NCI-H128 (cell line): ENCODE results near the gene ADCY2.
"Not testable (repeated sequence)": the region's sequence is repeated elsewhere in the genome, so short reads cannot be mapped to it uniquely, and the experiment has no call there.

Experiments used
- DNase-seq: peaks from one replicate; lab custom pipeline; 2025; ENCODE audit not compliant: unreplicated experiment; lab: John Stamatoyannopoulos, UW

The ADCY2 gene

DNA sequence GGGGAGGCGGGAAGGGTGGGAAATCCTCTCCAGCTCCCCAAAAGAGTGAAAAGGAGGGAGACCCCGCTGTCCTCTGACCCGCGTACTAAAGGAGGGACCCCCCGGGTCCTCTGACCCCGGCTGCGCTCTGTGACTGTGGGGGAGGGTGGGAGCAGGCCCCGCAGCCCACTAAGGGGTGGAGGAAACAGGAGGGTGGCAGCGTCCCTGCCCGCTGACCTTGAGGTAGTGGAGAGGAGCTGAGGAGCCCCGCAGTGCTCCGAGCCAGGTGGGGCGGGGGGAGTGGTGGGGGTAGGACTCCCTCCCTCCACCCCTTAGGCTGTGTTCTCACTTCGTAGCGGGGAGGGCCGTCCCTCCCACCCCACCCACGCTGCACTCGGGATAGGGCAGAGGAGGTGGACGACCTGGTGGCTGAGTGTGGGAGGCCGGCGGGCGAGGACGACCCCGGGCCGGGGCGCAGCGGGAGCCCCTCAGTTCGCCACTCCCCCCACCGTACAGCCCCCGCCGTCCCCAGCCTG is 449 bp upstream of the ADCY2 start:
- DNase-seq: no peak

DNA sequence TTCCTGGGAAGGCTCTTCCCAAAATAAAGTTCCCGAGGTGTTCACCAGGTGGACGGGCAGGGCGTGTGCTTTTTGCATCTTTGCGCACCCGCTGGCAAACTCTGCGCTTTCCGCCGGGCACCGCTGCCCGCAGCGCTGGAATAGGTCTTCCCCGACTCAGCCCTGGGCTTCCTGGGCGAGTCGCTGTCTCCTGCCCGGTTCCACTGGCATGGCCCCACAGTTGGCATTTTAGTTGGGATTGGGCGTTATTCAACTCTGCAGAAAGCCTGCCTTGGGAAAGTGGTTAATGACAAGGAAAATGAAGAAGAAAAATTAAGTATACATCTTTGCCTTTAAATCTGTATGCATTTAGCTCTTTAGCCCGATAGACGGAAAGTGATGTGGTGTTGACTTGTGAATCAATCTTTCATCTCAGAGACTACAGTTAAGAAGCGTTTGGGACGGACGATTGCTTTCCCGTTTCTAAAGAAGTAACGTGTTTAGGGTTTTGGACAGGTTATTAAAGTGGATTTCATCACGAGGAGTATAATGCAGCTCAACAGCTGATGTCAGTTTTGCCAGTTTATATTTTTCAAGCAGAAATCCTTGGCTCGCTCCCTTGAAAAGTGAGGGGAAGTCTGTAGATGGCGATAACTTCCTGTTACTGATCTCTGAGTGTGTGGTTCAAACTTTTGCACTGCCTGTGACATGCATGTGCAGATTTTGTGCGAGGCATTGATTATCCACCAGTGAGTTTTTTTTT is 946 bp downstream of the ADCY2 start:
- peak; percentile 46 for DNase-seq

DNA sequence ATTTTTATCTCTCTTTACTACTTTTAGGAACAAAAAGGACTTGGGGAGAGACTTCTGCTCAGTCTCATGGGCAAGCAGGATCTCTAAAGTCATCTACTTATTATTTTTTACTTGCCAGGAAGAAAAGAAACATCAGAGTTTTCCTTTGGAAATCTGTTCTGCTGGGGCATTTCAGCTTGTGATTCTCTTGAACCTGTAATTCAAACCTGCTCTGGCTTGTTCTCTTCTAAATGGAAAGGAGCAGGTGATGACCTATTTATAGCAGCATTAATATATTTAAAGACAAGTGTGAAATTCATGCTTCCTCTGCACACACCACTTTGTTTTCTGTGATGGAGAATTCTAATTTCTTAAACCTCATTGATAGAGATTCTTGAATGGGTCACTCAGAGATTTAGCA is 2.0 kb downstream of the ADCY2 start:
- DNase-seq: no peak

DNA sequence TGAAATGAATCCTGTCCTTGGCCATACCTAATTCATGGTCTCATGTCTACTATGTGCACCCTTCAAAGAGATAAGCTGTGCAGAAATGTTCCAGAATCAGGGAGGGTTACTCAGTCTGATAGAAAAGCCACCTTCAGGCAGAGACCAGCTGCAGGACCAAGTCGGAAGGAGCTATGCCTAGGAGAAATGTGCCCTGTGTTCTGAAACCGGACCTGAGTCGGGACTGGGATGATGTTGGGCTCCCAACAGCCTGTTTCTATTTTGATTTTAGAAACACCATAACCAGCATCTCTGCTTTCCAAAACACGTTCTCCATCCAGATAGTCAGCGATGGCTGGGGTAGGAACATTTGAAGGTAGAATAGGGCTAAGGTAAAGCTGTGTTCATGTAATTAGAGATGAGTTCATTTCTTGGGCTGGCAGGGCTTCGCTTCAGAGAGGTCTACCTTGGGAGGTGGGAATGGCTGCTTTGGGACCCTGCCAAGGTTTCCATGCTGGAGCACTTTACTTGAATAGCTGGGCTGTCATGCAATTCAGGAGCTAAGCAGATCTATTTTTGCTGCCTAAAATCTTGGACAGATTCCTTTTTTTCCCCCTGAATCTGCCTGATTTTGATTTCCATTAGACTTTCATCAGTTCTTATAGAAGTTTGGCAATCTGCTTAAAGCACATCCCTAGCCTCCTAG is 2.8 kb downstream of the ADCY2 start:
- peak; percentile 54 for DNase-seq

DNA sequence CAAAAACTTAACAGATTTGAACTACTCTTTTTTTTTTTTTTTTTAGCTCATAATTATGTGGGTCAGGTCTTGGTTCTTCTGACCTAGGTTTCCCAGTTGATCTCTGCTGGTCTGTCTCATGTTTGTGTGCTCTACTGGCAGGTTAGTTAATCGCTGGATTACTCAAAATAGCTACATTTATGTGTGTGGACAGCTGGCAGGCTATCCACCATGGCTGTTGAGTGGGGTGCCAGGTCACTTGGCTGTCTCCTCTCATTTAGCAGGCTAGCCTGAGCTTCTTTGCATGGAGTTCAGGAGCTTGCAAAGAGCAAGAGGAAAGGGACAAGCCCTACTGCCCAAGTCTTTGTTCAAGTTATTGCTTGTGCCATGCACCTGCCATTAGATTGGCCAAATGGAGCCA is 9.3 kb downstream of the ADCY2 start:
- no peak for DNase-seq

DNA sequence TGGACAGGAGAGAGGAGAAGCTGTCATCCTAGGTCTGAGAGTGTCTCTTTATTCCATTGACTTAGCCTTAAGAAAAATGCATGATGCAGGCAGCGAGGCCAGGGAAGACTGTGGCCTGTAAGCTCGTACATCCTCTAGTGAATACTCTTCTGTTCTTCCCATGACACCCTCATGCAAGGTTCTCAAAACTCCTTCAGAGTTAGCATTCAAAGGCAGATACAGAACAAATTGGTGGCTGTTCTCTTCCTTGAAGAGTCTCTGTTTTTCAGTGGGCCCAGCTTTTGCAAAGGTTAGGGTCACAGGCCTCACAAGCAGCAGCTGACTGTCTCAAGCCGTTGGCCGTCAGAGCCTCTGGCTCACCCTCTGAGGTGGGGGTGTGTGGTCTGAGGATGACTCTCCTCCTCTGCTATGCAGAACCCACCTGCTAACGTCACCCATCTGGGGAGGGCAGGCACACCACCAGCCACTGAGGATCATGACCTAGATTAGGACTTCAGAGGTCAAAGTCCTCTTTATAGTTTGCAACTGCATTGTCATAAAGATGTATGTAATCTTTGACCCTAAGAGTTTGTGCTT is 15.1 kb downstream of the ADCY2 start:
- DNase-seq: no peak

DNA sequence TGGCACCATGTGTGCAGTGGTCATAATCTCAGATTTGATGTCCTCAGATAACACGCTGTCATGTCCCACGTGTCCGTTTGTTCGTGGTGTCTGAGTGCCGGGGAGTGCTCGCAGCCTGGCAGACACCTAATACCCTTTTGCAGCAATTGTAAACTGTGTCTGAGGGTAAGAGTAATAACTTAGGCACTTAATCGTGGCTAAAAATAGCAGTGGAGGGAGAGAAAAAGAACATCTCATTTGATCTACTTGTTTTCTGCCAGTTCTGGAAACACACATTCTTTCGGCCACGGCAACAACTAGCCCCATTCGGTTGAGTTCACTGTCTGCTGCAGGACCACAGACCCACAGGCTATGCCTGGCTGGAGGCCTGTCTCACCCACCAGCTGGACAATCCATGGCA is 16.5 kb downstream of the ADCY2 start:
- DNase-seq: peak; percentile 51

DNA sequence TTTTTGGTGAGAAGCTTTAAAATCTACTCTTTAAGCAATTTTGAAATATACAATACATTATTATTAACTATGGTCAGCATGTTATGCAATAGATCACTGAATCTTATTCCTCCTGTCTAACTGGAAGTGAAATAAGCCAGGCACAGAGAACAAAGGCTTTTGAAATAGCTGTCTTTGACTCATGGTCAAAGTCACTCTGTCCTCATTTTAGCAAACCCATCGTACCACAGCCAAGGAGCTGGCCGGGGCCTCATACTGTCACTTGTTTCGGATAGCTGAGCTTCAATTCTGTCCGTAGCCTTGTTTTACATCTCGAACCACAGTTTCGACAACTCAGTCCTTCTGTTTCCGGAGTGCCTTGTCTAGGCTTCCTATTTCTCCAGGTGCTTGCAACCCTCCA is 19.2 kb downstream of the ADCY2 start:
- no peak for DNase-seq

DNA sequence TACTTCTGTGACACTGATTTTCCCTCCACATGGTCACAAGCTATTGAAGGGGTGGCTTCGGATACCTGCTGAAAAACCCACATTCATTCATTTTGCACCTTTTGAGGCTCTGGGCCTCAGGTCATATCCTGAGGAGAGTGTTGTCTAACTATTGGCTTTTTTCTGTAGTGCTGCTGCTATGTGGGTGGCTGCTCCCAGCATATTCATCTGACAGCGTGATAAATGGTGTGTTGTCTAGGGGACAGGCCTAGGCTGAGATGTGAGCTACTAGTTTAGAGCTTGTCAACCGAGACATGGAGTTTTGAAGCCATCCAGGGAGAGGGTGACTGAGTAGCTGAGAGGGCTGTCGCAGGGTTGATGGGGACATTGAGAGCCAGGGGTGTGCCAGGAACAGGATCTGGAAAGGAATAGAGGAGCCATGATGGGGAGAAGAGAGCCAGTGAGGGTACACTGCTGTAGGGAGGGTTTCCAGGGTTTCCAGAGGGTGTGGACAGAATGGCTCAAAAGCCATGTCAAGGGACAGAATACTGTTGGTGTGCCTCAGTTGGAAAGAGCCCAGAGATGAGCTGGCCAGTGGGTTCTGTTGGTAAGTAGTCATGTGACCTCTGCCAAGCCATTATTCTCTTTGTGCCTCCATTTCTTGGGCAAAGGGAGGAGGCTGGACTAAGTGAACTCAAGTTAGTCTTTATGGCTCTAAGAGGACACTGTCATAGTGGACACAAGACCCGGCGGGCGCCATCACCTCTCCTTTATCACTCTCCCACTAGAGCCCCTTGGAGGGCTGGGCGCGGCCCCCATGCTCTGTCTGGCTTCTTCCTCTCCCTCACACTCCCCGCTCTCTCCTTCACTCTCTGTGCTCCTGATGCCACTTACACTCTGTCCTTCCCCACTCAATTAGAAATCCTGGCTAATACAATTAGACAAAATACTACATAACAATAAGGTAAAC is 19.9 kb downstream of the ADCY2 start:
- no peak for DNase-seq

DNA sequence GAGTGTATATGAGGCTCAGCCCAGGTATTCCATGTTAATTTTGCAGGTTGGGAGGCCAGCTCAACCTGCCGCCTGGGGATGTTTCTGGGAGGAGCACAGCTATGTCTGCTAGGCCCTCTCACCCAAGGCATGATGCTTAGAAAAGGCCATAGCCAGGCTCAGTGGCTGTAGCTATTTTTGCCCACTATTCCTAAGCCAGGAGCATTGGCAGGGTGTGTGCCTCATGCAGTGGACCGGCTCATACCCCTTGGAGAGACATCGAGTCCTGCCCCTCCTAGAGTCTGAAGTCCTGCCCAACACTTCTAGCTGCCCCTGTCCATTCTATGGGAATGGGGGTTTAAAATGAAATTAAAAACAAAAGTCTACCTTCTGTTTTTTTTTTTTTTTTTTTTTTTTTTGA is 22.3 kb downstream of the ADCY2 start:
- no peak for DNase-seq

DNA sequence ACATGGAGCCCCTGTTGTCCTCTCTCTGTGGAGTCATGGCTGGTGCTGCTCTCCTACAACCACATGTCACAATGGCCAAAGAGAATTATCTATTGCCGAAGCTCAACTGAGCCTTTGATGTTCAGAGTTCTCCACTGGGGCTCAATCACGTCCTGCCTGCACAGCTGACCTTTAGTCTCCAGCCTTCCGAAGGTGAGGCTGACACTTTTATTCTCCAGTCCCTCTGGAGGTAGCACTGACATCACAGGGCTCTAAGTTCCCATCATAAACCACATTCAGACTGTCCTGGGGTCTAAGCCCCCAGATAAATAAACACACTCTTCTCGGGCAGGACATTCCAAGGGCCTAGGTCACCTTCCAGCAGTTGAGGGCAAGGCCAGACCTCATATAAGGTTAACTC is 23.4 kb downstream of the ADCY2 start:
- DNase-seq: no peak

DNA sequence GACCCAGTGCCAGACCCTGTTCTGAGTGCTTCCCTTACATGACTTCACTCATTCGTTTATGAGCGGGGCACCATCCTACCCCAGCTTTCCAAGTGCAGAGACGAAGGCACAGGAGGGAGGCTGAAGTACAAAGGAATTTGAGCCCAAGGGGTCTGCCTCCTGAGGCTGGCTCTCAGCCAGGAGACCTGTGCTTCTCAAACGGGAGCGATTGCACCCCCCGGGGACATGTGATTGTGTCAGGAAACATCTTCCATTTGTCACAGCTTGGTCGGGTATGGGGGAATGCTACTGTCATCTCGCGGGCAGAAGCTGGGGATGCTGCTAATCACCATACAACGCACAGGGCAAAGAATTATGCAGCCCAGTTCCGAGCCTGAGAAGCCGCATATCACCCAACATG is 23.9 kb downstream of the ADCY2 start:
- DNase-seq: no peak

DNA sequence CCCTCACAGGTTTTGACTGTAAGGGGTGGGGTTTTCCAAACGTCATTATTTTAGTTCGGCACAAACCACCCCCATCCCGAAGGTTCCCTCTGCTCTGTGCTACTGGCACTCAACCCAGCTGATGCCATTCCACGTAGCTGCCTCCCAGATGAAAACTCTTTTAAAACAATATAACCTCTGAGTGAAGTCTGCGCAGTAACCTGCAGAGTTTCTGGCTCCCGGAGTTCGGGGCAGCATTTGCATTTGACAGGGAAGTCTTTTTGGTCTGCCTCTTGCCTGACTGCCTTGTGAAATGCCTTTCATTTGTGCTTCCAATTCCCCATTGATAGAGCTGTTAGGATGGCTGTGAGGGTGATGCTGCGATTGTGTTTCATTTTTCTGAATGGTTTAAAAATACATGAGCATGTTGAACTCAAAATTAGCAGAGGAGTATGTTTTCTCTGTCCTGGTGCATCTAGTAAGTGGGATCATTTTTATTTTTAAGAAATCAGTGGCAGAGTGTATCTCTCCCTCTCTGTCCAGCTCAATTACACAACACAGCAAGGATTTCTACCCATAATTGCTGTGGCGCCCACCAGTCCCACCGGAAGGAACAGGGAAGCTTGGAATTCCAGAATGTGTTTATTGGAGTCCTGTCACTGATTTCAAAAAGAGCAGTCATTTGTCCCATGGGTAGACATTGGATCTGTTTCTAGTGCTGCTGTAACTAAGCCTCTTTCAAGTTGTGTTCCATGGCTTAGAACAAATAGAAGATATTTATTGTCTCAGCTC is 24.8 kb downstream of the ADCY2 start:
- DNase-seq: no peak

DNA sequence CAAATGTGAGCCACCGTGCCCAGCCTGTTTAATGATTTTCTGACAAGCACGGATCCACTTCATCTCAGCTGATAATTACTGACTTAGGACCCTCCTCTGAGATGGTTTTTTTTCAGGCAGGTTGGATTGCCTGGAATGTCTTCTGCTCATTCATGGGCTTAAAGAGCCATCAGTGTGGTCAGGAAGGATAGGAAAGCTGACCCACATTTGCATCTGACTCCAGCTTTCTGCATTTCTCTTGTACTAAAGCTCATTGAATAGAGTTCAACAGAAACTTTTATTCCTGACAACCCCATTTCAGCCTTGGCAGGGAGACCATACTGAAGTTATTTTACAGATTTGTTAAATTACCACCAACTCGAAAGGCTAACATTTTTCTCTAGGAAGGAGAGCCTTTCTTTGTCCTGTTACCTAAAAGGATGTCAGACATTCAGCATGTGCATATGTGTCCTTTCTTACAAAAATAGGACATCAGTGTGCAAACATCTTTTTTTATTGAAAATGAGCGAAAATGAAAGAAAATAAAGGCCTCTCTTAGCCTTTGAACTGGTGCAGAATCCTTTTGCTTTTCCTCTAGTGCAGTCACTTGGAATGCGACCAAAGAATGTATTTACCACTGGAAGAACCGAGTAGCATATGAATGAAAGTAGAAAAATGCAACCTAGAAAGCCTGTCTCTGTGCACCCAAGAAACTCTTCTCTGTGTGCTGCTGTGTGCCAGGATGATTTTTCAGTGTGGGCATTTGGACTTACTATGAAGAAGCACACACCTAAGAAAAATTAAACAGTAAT is 26.6 kb downstream of the ADCY2 start:
- DNase-seq: no peak

DNA sequence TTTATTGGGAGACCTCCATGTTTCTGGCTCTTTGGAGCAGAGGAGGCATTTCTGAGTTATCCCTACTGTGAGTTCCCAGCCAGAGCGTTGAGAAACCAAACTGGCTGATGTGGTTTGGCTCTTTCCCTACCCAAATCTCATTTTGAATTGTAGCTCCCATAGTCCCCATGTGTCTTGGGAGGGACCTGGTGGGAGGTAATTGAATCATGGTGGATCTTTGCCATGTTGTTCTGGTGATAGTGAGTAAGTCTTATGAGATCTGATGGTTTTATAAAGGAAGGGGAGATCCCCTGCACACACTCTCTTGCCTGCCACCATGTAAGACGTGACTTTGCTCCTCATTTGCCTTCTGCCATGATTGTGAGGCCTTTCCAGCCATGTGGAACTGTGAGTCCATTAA is 27.3 kb downstream of the ADCY2 start:
- DNase-seq: not testable (repeated sequence)

DNA sequence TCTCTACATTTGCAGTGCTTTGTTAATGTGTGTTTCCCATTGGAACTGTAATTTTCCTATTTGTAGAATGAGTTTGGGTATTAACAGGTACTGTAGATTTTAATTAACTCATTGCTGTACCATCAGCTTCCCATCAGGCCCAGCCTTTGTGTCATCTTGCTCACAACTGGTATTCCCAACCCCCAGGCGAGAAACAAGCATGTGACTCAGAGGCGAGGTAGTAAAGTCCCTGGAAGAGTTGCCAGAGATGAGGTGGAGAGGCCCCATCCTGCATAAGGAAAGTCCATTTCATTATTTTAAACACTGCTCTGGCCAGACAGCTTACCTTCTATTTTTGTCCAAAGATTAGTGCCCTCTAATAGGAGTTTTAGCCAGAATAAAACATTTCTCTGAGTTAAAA is 29.9 kb downstream of the ADCY2 start:
- no peak for DNase-seq

DNA sequence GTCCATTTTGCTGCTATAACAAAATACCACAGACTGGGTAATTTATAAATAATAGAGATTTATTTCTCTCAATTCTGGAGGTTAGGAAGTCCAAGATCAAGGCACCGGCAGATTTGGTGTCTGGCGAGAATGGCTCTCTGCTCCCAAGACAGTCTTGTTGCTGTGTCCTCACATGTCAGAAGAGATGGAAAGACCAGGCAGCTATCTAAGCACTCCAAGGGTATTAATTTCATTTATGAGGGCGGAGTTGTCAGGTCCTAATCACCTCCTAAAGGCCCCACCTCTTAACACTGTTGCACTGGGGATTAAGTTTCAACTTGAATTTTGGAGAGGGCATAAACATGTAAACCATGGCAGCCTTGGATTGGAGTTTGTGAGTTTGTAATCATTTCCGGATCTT is 30.3 kb downstream of the ADCY2 start:
- DNase-seq: peak; percentile 4

DNA sequence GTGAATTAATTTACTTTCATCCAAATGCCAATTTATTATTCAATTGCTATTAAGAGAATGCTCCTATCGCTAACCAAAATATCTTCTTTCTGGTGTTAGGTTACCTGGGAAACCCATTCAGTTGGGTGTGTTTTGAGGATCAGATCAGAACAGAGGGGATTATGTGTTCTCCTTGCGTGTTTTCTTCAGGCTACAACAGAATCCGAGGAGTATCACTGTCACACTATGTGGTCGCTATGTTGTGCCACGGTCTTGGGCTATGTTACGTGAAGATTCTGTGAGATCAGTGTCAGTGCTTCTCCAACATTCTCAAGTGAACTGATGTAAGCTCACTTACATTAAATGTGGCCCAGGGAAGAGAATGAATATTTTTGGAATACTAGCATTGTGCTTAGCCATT is 39.0 kb downstream of the ADCY2 start:
- DNase-seq: no peak

DNA sequence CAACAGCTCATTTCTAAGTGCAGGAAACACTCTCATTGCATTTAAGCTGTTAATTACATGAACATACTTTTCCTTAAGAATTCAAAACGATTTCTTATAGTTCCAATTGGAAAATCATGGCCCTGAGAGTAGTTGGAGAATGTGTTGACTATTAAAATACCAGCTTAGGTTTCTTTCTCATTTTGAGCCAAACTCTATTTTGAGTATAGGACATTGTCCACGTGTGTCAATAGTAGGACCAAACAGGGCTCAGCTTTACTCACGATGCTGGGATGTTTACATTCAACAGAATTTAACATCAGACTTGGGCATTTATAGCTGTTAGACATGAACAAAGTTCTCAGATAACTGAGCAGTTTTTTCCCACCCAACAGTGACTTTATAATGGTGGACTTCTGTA is 39.6 kb downstream of the ADCY2 start:
- no peak for DNase-seq

DNA sequence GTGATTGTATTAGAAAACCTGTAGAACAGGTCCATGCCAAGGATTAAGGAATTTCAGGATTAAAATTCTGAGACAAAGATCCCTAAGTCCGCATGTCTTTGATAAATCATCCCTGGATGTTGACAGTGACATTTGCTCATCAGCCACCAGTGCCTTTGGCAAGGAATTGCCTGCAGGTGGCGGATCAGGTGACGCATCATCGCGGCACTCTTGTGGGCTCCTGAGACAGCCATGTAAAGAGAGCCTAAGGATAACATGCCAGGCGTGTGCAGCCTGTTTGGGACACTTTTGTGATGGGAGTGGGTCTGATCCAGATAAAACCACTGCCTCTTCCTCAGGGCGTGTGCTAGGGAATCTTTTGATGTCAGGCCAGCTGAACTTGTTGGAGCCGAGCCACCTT is 40.6 kb downstream of the ADCY2 start:
- DNase-seq: no peak
